HL-60/S4 treated with retinoic acid at 250 ng/mL for 4 days and 3 days (cell line): ENCODE data around the gene WNT3A.

ENCODE experiments used
- in situ Hi-C: fragments of 300-500 bp; cut with MboI; formaldehyde crosslinking; loops from 2 replicates; pipeline ENCODE4 v1.7.0; 2022; ENCODE audit warnings: low sequenced_read_pairs

The WNT3A gene

GRCh38 chr1:228081578-228082213 lies 74.9 kb downstream of the WNT3A start:
- in situ Hi-C loops = no loop called here

GRCh38 chr1:228082214-228082917 lies 75.6 kb downstream of the WNT3A start, which contains the start of gene ARF1:
Gene ARF1, plus strand, starts transcription at chr1:228082708. Its CDS starts 14,407 bp downstream, at chr1:228097115.
- in situ Hi-C loops = no loop called here

GRCh38 chr1:228082918-228083870 lies 76.4 kb downstream of the WNT3A start:
- in situ Hi-C loops = no loop called here

- in situ Hi-C loops = no loop called here
Measured at GRCh38 chr1:228083871-228084278, 77.1 kb downstream of the WNT3A start.

- in situ Hi-C loops = no loop called here
Measured at GRCh38 chr1:228084325-228084724, 77.5 kb downstream of the WNT3A start.

- in situ Hi-C loops = no loop called here
Measured at GRCh38 chr1:228084797-228085196, 78.0 kb downstream of the WNT3A start.

GRCh38 chr1:228085287-228085951 lies 78.6 kb downstream of the WNT3A start:
- in situ Hi-C loops = no loop called here

- in situ Hi-C loops = no loop called here
Measured at GRCh38 chr1:228087771-228088251, 81.0 kb downstream of the WNT3A start.

- in situ Hi-C loops = no loop called here
Measured at GRCh38 chr1:228088586-228089498, 82.0 kb downstream of the WNT3A start.

- in situ Hi-C loops = no loop called here
Measured at GRCh38 chr1:228089519-228090380, 83.0 kb downstream of the WNT3A start.

GRCh38 chr1:228090613-228091081 lies 83.8 kb downstream of the WNT3A start:
- in situ Hi-C loops = no loop called here

- in situ Hi-C loops = no loop called here
Measured at GRCh38 chr1:228091084-228091483, 84.3 kb downstream of the WNT3A start.

- in situ Hi-C loops = no loop called here
Measured at GRCh38 chr1:228092342-228093049, 85.7 kb downstream of the WNT3A start.

GRCh38 chr1:228093050-228093906 lies 86.5 kb downstream of the WNT3A start:
- in situ Hi-C loops = no loop called here

GRCh38 chr1:228094432-228095016 lies 87.7 kb downstream of the WNT3A start:
- in situ Hi-C loops = no loop called here

- in situ Hi-C loops = no loop called here
Measured at GRCh38 chr1:228095161-228095560, 88.4 kb downstream of the WNT3A start.

GRCh38 chr1:228095938-228096337 lies 89.1 kb downstream of the WNT3A start:
- in situ Hi-C loops = no loop called here
